K562 (cell line): ENCODE data around the gene ABCF3. TPM values are rescaled to one million over a fixed set of nuclear protein-coding genes. Genes with fewer than 3 reads are reported as not detected.

ENCODE experiments used
- CHAMP1 ChIP-seq: fragments of 450-650 bp; IDR thresholded peaks from 2 replicates; pipeline ENCODE4 v1.6.1; 2016; ENCODE audit warnings: mild to moderate bottlenecking
- ELF1 ChIP-seq: fragments of 200-800 bp; sonication (Bioruptor generic); IDR thresholded peaks from 2 replicates; pipeline ENCODE4 v1.6.1; 2016; ENCODE audit warnings: missing genetic modification characterization, missing compliant biosample characterization
- ELK1 ChIP-seq: sonication (generic); formaldehyde crosslinking; IDR thresholded peaks from 2 replicates; pipeline ENCODE4 v1.8.1; 2022; ENCODE audit warnings: missing genetic modification reagents
- HDGF ChIP-seq: fragments of 450-650 bp; IDR thresholded peaks from 2 replicates; pipeline ENCODE4 v1.6.1; 2016
- MLX ChIP-seq, 2 experiments: fragments of 450-650 bp in 1 of 2; sonication (generic) in 1 of 2; formaldehyde crosslinking; conservative IDR thresholded peaks; 2 replicates each; pipeline versions ENCODE4 v1.4.0 to v1.8.1; 2020 to 2022; ENCODE audit warnings: mild to moderate bottlenecking in 1 of 2, missing genetic modification reagents in 1 of 2
- MXD1 ChIP-seq: fragments of 250-450 bp; sonication (Bioruptor Pico); IDR thresholded peaks from 2 replicates; pipeline ENCODE4 v1.8.0; 2021; ENCODE audit warnings: borderline replicate concordance, mild to moderate bottlenecking, moderate library complexity; ENCODE audit not compliant: poor library complexity, severe bottlenecking
- NFE2L1 ChIP-seq: fragments of 450-650 bp; IDR thresholded peaks from 2 replicates; pipeline ENCODE4 v1.6.1; 2016; ENCODE audit warnings: missing genetic modification characterization, low read depth, mild to moderate bottlenecking, missing compliant biosample characterization, moderate library complexity, borderline replicate concordance
- NFRKB ChIP-seq: fragments of 450-650 bp; IDR thresholded peaks from 2 replicates; pipeline ENCODE4 v1.6.1; 2016; ENCODE audit warnings: low read depth
- PPARD ChIP-seq: fragments of 250-450 bp; sonication (Bioruptor Pico); IDR thresholded peaks from 2 replicates; pipeline ENCODE4 v1.8.0; 2022; ENCODE audit warnings: inconsistent platforms, mild to moderate bottlenecking, moderate library complexity
- PYGO2 ChIP-seq: fragments of 450-650 bp; IDR thresholded peaks from 2 replicates; pipeline ENCODE4 v1.6.1; 2016; ENCODE audit warnings: mild to moderate bottlenecking, missing genetic modification characterization, moderate library complexity, missing compliant biosample characterization
- RBM34 ChIP-seq: fragments of 200-400 bp; formaldehyde crosslinking; IDR thresholded peaks from 2 replicates; pipeline ENCODE4 v1.6.1; 2018; ENCODE audit warnings: low read length, borderline replicate concordance; ENCODE audit not compliant: insufficient read depth
- RERE ChIP-seq: sonication (generic); formaldehyde crosslinking; IDR thresholded peaks from 2 replicates; pipeline ENCODE4 v1.8.0; 2023; ENCODE audit warnings: missing genetic modification reagents, mild to moderate bottlenecking, borderline replicate concordance
- SMC3 ChIP-seq: conservative IDR thresholded peaks from 2 replicates; pipeline ENCODE4 v1.6.1; 2011; ENCODE audit warnings: low read depth, low read length, improper control_type of control experiment; ENCODE audit not compliant: insufficient read depth
- USF1 ChIP-seq: sonication (generic); formaldehyde crosslinking; IDR thresholded peaks from 2 replicates; pipeline ENCODE4 v1.9.0; 2022; ENCODE audit warnings: mild to moderate bottlenecking, missing genetic modification reagents
- ZNF134 ChIP-seq: fragments of 250-450 bp; sonication (Bioruptor Pico); conservative IDR thresholded peaks from 2 replicates; pipeline ENCODE4 v1.4.0; 2020
- polyA plus RNA-seq, 8 experiments: library from polyadenylated mRNA; depleted of rRNA in 4 of 8; stranded (reverse) in 5 of 8; unstranded in 3 of 8; fragments of >200 nt; fragmentation: Nextera tagmentation in 2 of 8; fragmentation: Illumina TruSeq in 1 of 8; extraction: Ambion mirVana in 2 of 8; extraction: Trizol in 1 of 8; gene quantifications; 2 replicates each; pipeline versions ENCODE4 v1.2.1 to v1.2.3, GENCODE V29; 2011 to 2014; ENCODE audit warnings: inconsistent platforms in 1 of 8, missing spikeins in 1 of 8
- total RNA-seq, 7 experiments: library from RNA; depleted of rRNA in 6 of 7; stranded (reverse); fragments of >200 nt in 6 of 7; fragmentation: Illumina TruSeq in 2 of 7; extraction: Trizol in 2 of 7; gene quantifications; 2 replicates each; pipeline versions ENCODE4 v1.2.1 to v1.2.3, GENCODE V29; 2011 to 2021; ENCODE audit warnings: low replicate concordance in 1 of 7

The ABCF3 gene
- total and polyA plus RNA-seq, 9 of the 15 experiments (the other 6 are each of a cell fraction or from before 2014, with no cell fraction given) = 6.7 to 77.9 (median 45.1) TPM

GRCh38 chr3:184155644-184156521 lies 30.1 kb upstream of the ABCF3 start (continued):
- TF ChIP-seq CHAMP1 (no peak), MXD1 (CRISPR knock-in tag) (no peak), NFRKB (no peak), RERE (CRISPR knock-in tag) (no peak), HDGF (no peak), NFE2L1 (no peak), PPARD (no peak), USF1 (no peak), ZNF134 (CRISPR knock-in tag) (no peak), RBM34 (no peak), ELF1 (no peak), PYGO2 (tag) (no peak), MLX (CRISPR knock-in tag; conservative IDR thresholded peaks at IDR 0.05) (0 out of 4 replicates have a peak, but pooled peaks of 1 of the 2 experiments have one; percentile 20), ELK1 (no peak), SMC3 (no peak)
